H9 (cell line): Measurements from ENCODE around the gene KANSL1. TPM values are rescaled to one million over a fixed set of nuclear protein-coding genes. Genes with fewer than 3 reads are reported as not detected.
A peak's percentile ranks its signal among the peaks of the same experiment; 100 is the strongest.
"Not testable (repeated sequence)": the region's sequence is repeated elsewhere in the genome, so short reads cannot be mapped to it uniquely, and the experiment has no call there.

Experiments used
- DNase-seq: peaks from one replicate; pipeline ENCODE4 v3.0.0-alpha.2; 2017
- H2AFZ ChIP-seq: one replicate; pipeline ENCODE4 v1.6.1; 2013; ENCODE audit warnings: mild to moderate bottlenecking, low read length, control low read depth, moderate library complexity
- H2AK5ac ChIP-seq: 2 replicates; pipeline ENCODE4 v1.6.1; 2013; ENCODE audit warnings: low read length, control low read depth, mixed read lengths; ENCODE audit not compliant: insufficient read length
- H2BK120ac ChIP-seq: one replicate; pipeline ENCODE4 v1.6.1; 2013; ENCODE audit warnings: low read depth, mild to moderate bottlenecking, low read length, control low read depth, inconsistent platforms; ENCODE audit not compliant: poor library complexity, severe bottlenecking
- H2BK12ac ChIP-seq: 2 replicates; pipeline ENCODE4 v1.6.1; 2013; ENCODE audit warnings: low read length, control low read depth, mixed read lengths, low read depth; ENCODE audit not compliant: insufficient read length
- H2BK15ac ChIP-seq: 2 replicates; pipeline ENCODE4 v1.6.1; 2013; ENCODE audit warnings: low read depth, low read length, control low read depth
- H2BK20ac ChIP-seq: one replicate; pipeline ENCODE4 v1.6.1; 2013; ENCODE audit warnings: low read depth, mild to moderate bottlenecking, low read length, control low read depth, inconsistent platforms; ENCODE audit not compliant: poor library complexity, severe bottlenecking
- H2BK5ac ChIP-seq: 2 replicates; pipeline ENCODE4 v1.6.1; 2013; ENCODE audit warnings: low read length, control low read depth, mixed read lengths; ENCODE audit not compliant: insufficient read length
- H3K14ac ChIP-seq: 2 replicates; pipeline ENCODE4 v1.6.1; 2013; ENCODE audit warnings: low read length, control low read depth; ENCODE audit not compliant: insufficient read depth
- H3K18ac ChIP-seq: 2 replicates; pipeline ENCODE4 v1.6.1; 2013; ENCODE audit warnings: low read depth, mild to moderate bottlenecking, mixed read lengths, low read length, control low read depth; ENCODE audit not compliant: insufficient read length
- H3K23ac ChIP-seq: 2 replicates; pipeline ENCODE4 v1.6.1; 2013; ENCODE audit warnings: low read length, control low read depth, mixed read lengths, low read depth; ENCODE audit not compliant: insufficient read length
- H3K23me2 ChIP-seq: 2 replicates; pipeline ENCODE4 v1.6.1; 2013; ENCODE audit warnings: low read depth, mild to moderate bottlenecking, mixed read lengths, low read length, control low read depth; ENCODE audit not compliant: insufficient read length, poor library complexity, severe bottlenecking
- H3K27ac ChIP-seq: 2 replicates; pipeline ENCODE4 v1.5.1; 2013; ENCODE audit warnings: low read length, control low read depth, mixed read lengths, low read depth; ENCODE audit not compliant: insufficient read length
- H3K27me3 ChIP-seq: 2 replicates; pipeline ENCODE4 v1.6.1; 2013; ENCODE audit warnings: low read length, control low read depth, inconsistent platforms; ENCODE audit not compliant: insufficient read depth
- H3K4ac ChIP-seq: 2 replicates; pipeline ENCODE4 v1.6.1; 2013; ENCODE audit warnings: low read depth, mild to moderate bottlenecking, control low read depth, inconsistent platforms, low read length, moderate library complexity
- H3K4me1 ChIP-seq: 2 replicates; pipeline ENCODE4 v1.6.1; 2013; ENCODE audit warnings: low read length, control low read depth, inconsistent platforms; ENCODE audit not compliant: insufficient read depth
- H3K4me2 ChIP-seq: 2 replicates; pipeline ENCODE4 v1.6.1; 2013; ENCODE audit warnings: low read length, control low read depth, mixed read lengths; ENCODE audit not compliant: insufficient read length, insufficient read depth
- H3K56ac ChIP-seq: 2 replicates; pipeline ENCODE4 v1.6.1; 2013; ENCODE audit warnings: low read depth, mild to moderate bottlenecking, mixed read lengths, low read length, control low read depth; ENCODE audit not compliant: insufficient read length
- H3K79me1 ChIP-seq: 2 replicates; pipeline ENCODE4 v1.6.1; 2013; ENCODE audit warnings: low read depth, mild to moderate bottlenecking, moderate library complexity, low read length, control low read depth, inconsistent platforms; ENCODE audit not compliant: insufficient read depth, poor library complexity, severe bottlenecking
- H3K79me2 ChIP-seq: 2 replicates; pipeline ENCODE4 v1.6.1; 2013; ENCODE audit warnings: low read length, control low read depth, inconsistent platforms; ENCODE audit not compliant: insufficient read depth
- H3K9ac ChIP-seq: 2 replicates; pipeline ENCODE4 v1.6.1; 2013; ENCODE audit warnings: low read length, control low read depth, mixed read lengths; ENCODE audit not compliant: insufficient read length; ENCODE audit errors: extremely low read depth
- H3K9me3 ChIP-seq: one replicate; pipeline ENCODE4 v1.6.1; 2013; ENCODE audit warnings: low read depth, low read length, inconsistent platforms; ENCODE audit not compliant: control insufficient read depth
- H3T11ph ChIP-seq: one replicate; pipeline ENCODE4 v1.6.1; 2013; ENCODE audit warnings: mild to moderate bottlenecking, low read length, control low read depth, inconsistent platforms
- H4K20me1 ChIP-seq: one replicate; pipeline ENCODE4 v1.6.1; 2013; ENCODE audit not compliant: control insufficient read depth, insufficient read length, insufficient read depth
- H4K5ac ChIP-seq: 2 replicates; pipeline ENCODE4 v1.6.1; 2013; ENCODE audit warnings: low read depth, mild to moderate bottlenecking, mixed read lengths, low read length, control low read depth; ENCODE audit not compliant: insufficient read length
- H4K8ac ChIP-seq: replicated peaks from 2 replicates; pipeline ENCODE4 v1.6.1; 2013; ENCODE audit warnings: low read length, control low read depth, mixed read lengths, low read depth; ENCODE audit not compliant: insufficient read length
- H4K91ac ChIP-seq: 2 replicates; pipeline ENCODE4 v1.6.1; 2013; ENCODE audit warnings: low read depth, mild to moderate bottlenecking, moderate library complexity, mixed read lengths, low read length, control low read depth; ENCODE audit not compliant: insufficient read length
- H3K27ac Mint-ChIP-seq, 3 experiments: 2 replicates in 2 of 3; 3 replicates in 1 of 3; pipeline ENCODE4 v1.8.0; 2020 to 2021; ENCODE audit warnings: mixed read lengths in 3 of 3, mild to moderate bottlenecking in 1 of 3, moderate library complexity in 1 of 3
- H3K27me3 Mint-ChIP-seq: 2 replicates; pipeline ENCODE4 v1.8.0; 2021; ENCODE audit warnings: low read depth, mild to moderate bottlenecking, moderate library complexity, mixed read lengths
- H3K36me3 Mint-ChIP-seq, 3 experiments: 2 replicates in 2 of 3; 3 replicates in 1 of 3; pipeline ENCODE4 v1.8.0; 2020 to 2021; ENCODE audit warnings: low read depth in 3 of 3, mixed read lengths in 3 of 3; ENCODE audit not compliant: insufficient read depth in 1 of 3
- H3K4me1 Mint-ChIP-seq, 2 experiments: 2 replicates each; pipeline ENCODE4 v1.8.0; 2020; ENCODE audit warnings: mixed read lengths in 2 of 2
- H3K4me3 Mint-ChIP-seq, 2 experiments: 2 replicates in 1 of 2; 3 replicates in 1 of 2; pipeline ENCODE4 v1.8.0; 2020 to 2021; ENCODE audit warnings: mild to moderate bottlenecking in 2 of 2, mixed read lengths in 2 of 2, moderate library complexity in 1 of 2
- H3K9me3 Mint-ChIP-seq, 2 experiments: 2 replicates in 1 of 2; 3 replicates in 1 of 2; pipeline ENCODE4 v1.8.0; 2020; ENCODE audit warnings: mild to moderate bottlenecking in 2 of 2, mixed read lengths in 2 of 2, moderate library complexity in 1 of 2
- WGBS: extraction: QIAGEN DNeasy Blood & Tissue Kit; methylation state at CpG from one replicate; pipeline ENCODE4 v1.1.7; 2013; ENCODE audit warnings: missing lambda C conversion rate, low lambda C conversion rate, mixed read lengths; ENCODE audit not compliant: insufficient read length; ENCODE audit errors: extremely low coverage; 5-methylcytosine and 5-hydroxymethylcytosine counted together
- total RNA-seq: library from RNA; stranded (reverse); gene quantifications from 2 replicates; pipeline ENCODE4 v1.2.1, GENCODE V29; 2021
- TF ChIP-seq, protein P1 (sequence below): fragments of 200-600 bp; sonication (generic); conservative IDR thresholded peaks from 3 replicates; pipeline ENCODE4 v1.8.0; 2021; ENCODE audit warnings: antibody characterized with exemption, mild to moderate bottlenecking

KANSL1 gene
- total RNA-seq, 1 experiment from 2014 or later: 114 TPM

DNA sequence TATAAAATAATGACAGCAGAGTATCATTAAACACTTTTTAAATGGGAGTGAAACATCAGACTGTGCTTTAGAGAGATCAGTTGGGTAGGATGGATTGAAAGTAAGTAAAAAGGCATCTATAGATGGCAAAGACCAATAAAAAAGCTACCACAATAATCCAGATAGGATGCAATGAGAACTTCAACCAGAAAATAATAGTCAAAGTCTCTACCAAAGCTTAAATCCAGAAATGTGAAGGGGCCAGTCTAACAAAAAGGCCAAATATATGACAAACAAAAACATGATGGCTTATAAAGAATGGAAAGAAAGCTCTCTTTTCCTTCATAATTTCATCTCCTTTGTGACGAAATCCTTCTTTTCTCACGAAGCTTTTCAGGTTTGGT, 12.3 kb downstream of the KANSL1 start:
- Mint-ChIP-seq H3K9me3 (no peaks in the 10 kb centered on the region), H3K4me3 (peak overlapping the region in 1 of 2 experiments; percentile 38; a peak in 2 of 5 replicates), H3K27ac (peak overlapping the region; percentile 50 to 94 (median 89); a peak in 5 of 7 replicates), H3K36me3 (peaks cover 0 to 4% (median 0%) of the 10 kb centered on the region in 3 experiments; a peak in 1 of 7 replicates), H3K27me3 (no peaks in the 10 kb centered on the region), H3K4me1 (peaks cover 84 to 87% of the 10 kb centered on the region in 2 experiments)
- Histone ChIP-seq H3T11ph (no peak overlapping the region), H3K27ac (peak overlapping the region; percentile 11), H4K20me1 (no peaks in the 10 kb centered on the region), H2BK20ac (no peak overlapping the region), H3K79me1 (no peaks in the 10 kb centered on the region), H3K23ac (no peak overlapping the region), H3K4me2 (no peak overlapping the region), H2BK12ac (no peak overlapping the region), H3K14ac (no peak overlapping the region), H3K9ac (no peak overlapping the region), H3K4me1 (peaks cover 21% of the 10 kb centered on the region), H3K9me3 (no peaks in the 10 kb centered on the region), H4K91ac (no peak overlapping the region), H3K23me2 (no peaks in the 10 kb centered on the region), H2BK15ac (no peak overlapping the region), H3K18ac (no peak overlapping the region), H2AK5ac (no peak overlapping the region), H3K4ac (no peak overlapping the region), H3K56ac (no peak overlapping the region), H2BK5ac (no peak overlapping the region), H3K27me3 (no peaks in the 10 kb centered on the region), H2BK120ac (no peak overlapping the region), H4K5ac (no peak overlapping the region), H2AFZ (no peak overlapping the region), H3K79me2 (peaks cover 81% of the 10 kb centered on the region), H4K8ac (no peak overlapping the region)
- TF ChIP-seq, protein P1, sequence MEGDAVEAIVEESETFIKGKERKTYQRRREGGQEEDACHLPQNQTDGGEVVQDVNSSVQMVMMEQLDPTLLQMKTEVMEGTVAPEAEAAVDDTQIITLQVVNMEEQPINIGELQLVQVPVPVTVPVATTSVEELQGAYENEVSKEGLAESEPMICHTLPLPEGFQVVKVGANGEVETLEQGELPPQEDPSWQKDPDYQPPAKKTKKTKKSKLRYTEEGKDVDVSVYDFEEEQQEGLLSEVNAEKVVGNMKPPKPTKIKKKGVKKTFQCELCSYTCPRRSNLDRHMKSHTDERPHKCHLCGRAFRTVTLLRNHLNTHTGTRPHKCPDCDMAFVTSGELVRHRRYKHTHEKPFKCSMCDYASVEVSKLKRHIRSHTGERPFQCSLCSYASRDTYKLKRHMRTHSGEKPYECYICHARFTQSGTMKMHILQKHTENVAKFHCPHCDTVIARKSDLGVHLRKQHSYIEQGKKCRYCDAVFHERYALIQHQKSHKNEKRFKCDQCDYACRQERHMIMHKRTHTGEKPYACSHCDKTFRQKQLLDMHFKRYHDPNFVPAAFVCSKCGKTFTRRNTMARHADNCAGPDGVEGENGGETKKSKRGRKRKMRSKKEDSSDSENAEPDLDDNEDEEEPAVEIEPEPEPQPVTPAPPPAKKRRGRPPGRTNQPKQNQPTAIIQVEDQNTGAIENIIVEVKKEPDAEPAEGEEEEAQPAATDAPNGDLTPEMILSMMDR: no peak
- WGBS: no CpG with 5 or more reads among the region's 2 CpGs
- DNase-seq: no peak

DNA sequence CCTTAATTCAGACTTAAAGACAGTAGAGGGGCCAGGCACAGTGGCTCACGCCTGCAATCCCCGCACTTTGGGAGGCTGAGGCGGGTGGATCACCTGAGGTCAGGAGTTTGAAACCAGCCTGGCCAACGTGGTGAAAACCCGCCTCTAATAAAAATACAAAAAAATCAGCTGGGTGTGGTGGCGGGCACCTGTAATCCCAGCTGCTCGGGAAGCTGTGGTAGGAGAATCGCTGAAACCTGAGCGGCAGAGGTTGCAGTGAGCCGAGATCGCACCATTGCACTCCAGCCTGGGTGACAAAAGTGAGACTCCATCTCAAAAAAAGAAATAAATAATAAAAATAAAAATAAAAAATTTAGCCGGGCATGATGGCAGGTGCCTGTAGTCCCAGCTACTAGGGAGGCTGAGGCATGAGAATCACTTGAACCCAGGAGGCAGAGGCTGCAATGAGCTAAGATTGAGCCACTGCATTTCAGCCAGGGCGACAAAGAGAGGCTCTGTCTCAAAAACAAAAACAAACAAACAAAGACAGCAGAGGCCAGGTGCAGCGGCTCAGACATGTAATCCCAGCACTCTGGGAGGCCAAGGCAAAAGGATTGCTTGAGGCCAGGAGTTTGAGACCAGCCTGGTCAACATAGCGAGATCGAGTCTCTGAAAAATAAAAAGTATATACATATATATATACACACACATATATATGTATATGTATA, 12.9 kb downstream of the KANSL1 start:
- H3K27me3 Mint-ChIP-seq, H2BK5ac ChIP-seq, H3K23ac ChIP-seq, H3K79me1 ChIP-seq, H3T11ph ChIP-seq, H2BK120ac ChIP-seq, H4K5ac ChIP-seq, H2AFZ ChIP-seq, H4K91ac ChIP-seq, H2BK20ac ChIP-seq, H3K36me3 Mint-ChIP-seq, H3K56ac ChIP-seq, H4K8ac ChIP-seq, H3K27me3 ChIP-seq, H3K4me2 ChIP-seq, H3K4me3 Mint-ChIP-seq, H3K9ac ChIP-seq, H3K18ac ChIP-seq, H2BK15ac ChIP-seq, H3K23me2 ChIP-seq, H3K14ac ChIP-seq, H2AK5ac ChIP-seq, H3K9me3 Mint-ChIP-seq, H3K4ac ChIP-seq, H2BK12ac ChIP-seq, H4K20me1 ChIP-seq, H3K9me3 ChIP-seq: not testable (repeated sequence)
- Histone ChIP-seq H3K4me1 (peaks cover 21% of the 10 kb centered on the region), H3K79me2 (peaks cover 81% of the 10 kb centered on the region), H3K27ac (peak overlapping the region; percentile 44)
- DNase-seq: peak; percentile 72
- no CpG with 5 or more reads among the region's 16 CpGs for WGBS
- Mint-ChIP-seq H3K4me1 (peaks cover 81 to 84% of the 10 kb centered on the region in 2 experiments), H3K27ac (peak overlapping the region; percentile 94 to 96 (median 96); a peak in 4 of 7 replicates)
